NT2/D1 (cell line): Measurements from ENCODE around the gene ZNF490.

ENCODE experiments used
- SUZ12 ChIP-seq: IDR thresholded peaks from 2 replicates; pipeline ENCODE4 v1.6.1; 2011; ENCODE audit not compliant: insufficient read length, insufficient read depth; ENCODE audit errors: extremely low read depth
- YY1 ChIP-seq: IDR thresholded peaks from 2 replicates; pipeline ENCODE4 v1.6.1; 2011; ENCODE audit not compliant: insufficient read length, insufficient read depth
- ZNF274 ChIP-seq: IDR thresholded peaks from 2 replicates; pipeline ENCODE4 v1.6.1; 2011; ENCODE audit warnings: mild to moderate bottlenecking, low read depth, low read length

GRCh38 chr19:12564016-12564664 lies 46.5 kb downstream of the ZNF490 start:
- TF ChIP-seq YY1 (no peak), SUZ12 (no peak), ZNF274 (no peak)
